OCI-LY1 (cell line): Measurements from ENCODE around the gene PTGES2.

Experiments used
- H2AFZ ChIP-seq: fragments of 200-600 bp; sonication (generic), shearing (Covaris generic); 2 replicates; pipeline ENCODE4 v1.6.0; 2014; ENCODE audit warnings: antibody characterized with exemption, mild to moderate bottlenecking, low read length
- H3F3A ChIP-seq: fragments of 200-600 bp; sonication (generic), shearing (Covaris generic); 2 replicates; pipeline ENCODE4 v1.6.0; 2014; ENCODE audit warnings: mild to moderate bottlenecking, antibody characterized with exemption, low read length, moderate library complexity; ENCODE audit not compliant: insufficient read depth
- H3K27ac ChIP-seq: fragments of 200-600 bp; sonication (generic); 2 replicates; pipeline ENCODE4 v1.5.1; 2014; ENCODE audit warnings: low read length, mixed run types, mild to moderate bottlenecking, low read depth; ENCODE audit not compliant: poor library complexity, severe bottlenecking
- H3K27me3 ChIP-seq: fragments of 200-600 bp; sonication (generic); 2 replicates; pipeline ENCODE4 v1.6.0; 2014; ENCODE audit warnings: antibody characterized with exemption, mild to moderate bottlenecking, low read length, moderate library complexity; ENCODE audit not compliant: insufficient read depth
- H3K36me3 ChIP-seq: fragments of 200-600 bp; sonication (generic); 2 replicates; pipeline ENCODE4 v1.6.1; 2014; ENCODE audit warnings: mild to moderate bottlenecking, antibody characterized with exemption, low read length, moderate library complexity, mixed read lengths; ENCODE audit not compliant: insufficient read depth
- H3K4me1 ChIP-seq: fragments of 200-600 bp; sonication (generic); 2 replicates; pipeline ENCODE4 v1.5.1; 2014; ENCODE audit warnings: mild to moderate bottlenecking, low read length, moderate library complexity; ENCODE audit not compliant: insufficient read depth, severe bottlenecking
- H3K4me2 ChIP-seq: fragments of 200-600 bp; sonication (generic), shearing (Covaris generic); 2 replicates; pipeline ENCODE4 v1.6.1; 2014; ENCODE audit warnings: low read length
- H3K4me3 ChIP-seq: fragments of 200-600 bp; sonication (generic); 2 replicates; pipeline ENCODE4 v1.5.1; 2014; ENCODE audit warnings: low read length, low read depth, mild to moderate bottlenecking, mixed read lengths; ENCODE audit not compliant: poor library complexity, severe bottlenecking
- H3K79me2 ChIP-seq: fragments of 200-600 bp; shearing (Covaris generic); 2 replicates; pipeline ENCODE4 v1.6.1; 2016; ENCODE audit warnings: mixed run types, low read length, mixed read lengths; ENCODE audit not compliant: insufficient read depth
- H3K9ac ChIP-seq: fragments of 200-600 bp; sonication (generic), shearing (Covaris generic); 2 replicates; pipeline ENCODE4 v1.6.1; 2014; ENCODE audit warnings: mild to moderate bottlenecking, low read length, mixed read lengths
- H3K9me2 ChIP-seq: fragments of 200-600 bp; sonication (generic), shearing (Covaris generic); 2 replicates; pipeline ENCODE4 v1.6.1; 2014; ENCODE audit warnings: low read depth, mild to moderate bottlenecking, low read length, mixed read lengths
- H3K9me3 ChIP-seq: fragments of 200-600 bp; shearing (Covaris generic); 2 replicates; pipeline ENCODE4 v1.6.1; 2014; ENCODE audit warnings: low read length, mixed read lengths
- H4K20me1 ChIP-seq: fragments of 200-600 bp; sonication (generic), shearing (Covaris generic); 2 replicates; pipeline ENCODE4 v1.6.0; 2016; ENCODE audit warnings: mild to moderate bottlenecking, low read length; ENCODE audit not compliant: insufficient read depth
- EZH2 ChIP-seq: fragments of 200-600 bp; sonication (generic), shearing (Covaris generic); IDR thresholded peaks from 2 replicates; pipeline ENCODE4 v1.8.0; 2017; ENCODE audit warnings: borderline replicate concordance, mixed run types, mild to moderate bottlenecking, antibody characterized with exemption, low read length, moderate library complexity, mixed read lengths
- TF ChIP-seq, protein P1 (sequence below): fragments of 200-600 bp; sonication (generic), shearing (Covaris generic); IDR thresholded peaks from 2 replicates; pipeline ENCODE4 v1.5.1; 2017; ENCODE audit warnings: mild to moderate bottlenecking, antibody characterized with exemption, low read length, moderate library complexity, mixed read lengths

Gene PTGES2

DNA sequence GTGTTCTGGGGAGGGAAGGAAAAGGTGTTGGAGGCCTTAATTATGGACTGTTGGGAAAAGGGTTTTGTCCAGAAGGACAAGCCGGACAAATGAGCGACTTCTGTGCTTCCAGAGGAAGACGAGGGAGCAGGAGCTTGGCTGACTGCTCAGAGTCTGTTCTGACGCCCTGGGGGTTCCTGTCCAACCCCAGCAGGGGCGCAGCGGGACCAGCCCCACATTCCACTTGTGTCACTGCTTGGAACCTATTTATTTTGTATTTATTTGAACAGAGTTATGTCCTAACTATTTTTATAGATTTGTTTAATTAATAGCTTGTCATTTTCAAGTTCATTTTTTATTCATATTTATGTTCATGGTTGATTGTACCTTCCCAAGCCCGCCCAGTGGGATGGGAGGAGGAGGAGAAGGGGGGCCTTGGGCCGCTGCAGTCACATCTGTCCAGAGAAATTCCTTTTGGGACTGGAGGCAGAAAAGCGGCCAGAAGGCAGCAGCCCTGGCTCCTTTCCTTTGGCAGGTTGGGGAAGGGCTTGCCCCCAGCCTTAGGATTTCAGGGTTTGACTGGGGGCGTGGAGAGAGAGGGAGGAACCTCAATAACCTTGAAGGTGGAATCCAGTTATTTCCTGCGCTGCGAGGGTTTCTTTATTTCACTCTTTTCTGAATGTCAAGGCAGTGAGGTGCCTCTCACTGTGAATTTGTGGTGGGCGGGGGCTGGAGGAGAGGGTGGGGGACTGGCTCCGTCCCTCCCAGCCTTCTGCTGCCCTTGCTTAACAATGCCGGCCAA is 19.1 kb downstream of the PTGES2 start:
- Histone ChIP-seq H3K9me3 (no peaks in the 10 kb centered on the region), H3K36me3 (peaks cover 64% of the 10 kb centered on the region), H3K4me2 (no peak overlapping the region), H4K20me1 (no peaks in the 10 kb centered on the region), H3K4me3 (no peak overlapping the region), H3K27me3 (no peaks in the 10 kb centered on the region), H3K9me2 (no peaks in the 10 kb centered on the region), H3K9ac (no peak overlapping the region), H3K79me2 (no peaks in the 10 kb centered on the region), H3F3A (peaks cover 4% of the 10 kb centered on the region; the same call in 1 of the 2 replicates), H2AFZ (no peak overlapping the region), H3K27ac (no peak overlapping the region), H3K4me1 (peaks cover 3% of the 10 kb centered on the region)
- TF ChIP-seq, protein P1, sequence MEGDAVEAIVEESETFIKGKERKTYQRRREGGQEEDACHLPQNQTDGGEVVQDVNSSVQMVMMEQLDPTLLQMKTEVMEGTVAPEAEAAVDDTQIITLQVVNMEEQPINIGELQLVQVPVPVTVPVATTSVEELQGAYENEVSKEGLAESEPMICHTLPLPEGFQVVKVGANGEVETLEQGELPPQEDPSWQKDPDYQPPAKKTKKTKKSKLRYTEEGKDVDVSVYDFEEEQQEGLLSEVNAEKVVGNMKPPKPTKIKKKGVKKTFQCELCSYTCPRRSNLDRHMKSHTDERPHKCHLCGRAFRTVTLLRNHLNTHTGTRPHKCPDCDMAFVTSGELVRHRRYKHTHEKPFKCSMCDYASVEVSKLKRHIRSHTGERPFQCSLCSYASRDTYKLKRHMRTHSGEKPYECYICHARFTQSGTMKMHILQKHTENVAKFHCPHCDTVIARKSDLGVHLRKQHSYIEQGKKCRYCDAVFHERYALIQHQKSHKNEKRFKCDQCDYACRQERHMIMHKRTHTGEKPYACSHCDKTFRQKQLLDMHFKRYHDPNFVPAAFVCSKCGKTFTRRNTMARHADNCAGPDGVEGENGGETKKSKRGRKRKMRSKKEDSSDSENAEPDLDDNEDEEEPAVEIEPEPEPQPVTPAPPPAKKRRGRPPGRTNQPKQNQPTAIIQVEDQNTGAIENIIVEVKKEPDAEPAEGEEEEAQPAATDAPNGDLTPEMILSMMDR = no peak
- TF ChIP-seq EZH2 = no peak

DNA sequence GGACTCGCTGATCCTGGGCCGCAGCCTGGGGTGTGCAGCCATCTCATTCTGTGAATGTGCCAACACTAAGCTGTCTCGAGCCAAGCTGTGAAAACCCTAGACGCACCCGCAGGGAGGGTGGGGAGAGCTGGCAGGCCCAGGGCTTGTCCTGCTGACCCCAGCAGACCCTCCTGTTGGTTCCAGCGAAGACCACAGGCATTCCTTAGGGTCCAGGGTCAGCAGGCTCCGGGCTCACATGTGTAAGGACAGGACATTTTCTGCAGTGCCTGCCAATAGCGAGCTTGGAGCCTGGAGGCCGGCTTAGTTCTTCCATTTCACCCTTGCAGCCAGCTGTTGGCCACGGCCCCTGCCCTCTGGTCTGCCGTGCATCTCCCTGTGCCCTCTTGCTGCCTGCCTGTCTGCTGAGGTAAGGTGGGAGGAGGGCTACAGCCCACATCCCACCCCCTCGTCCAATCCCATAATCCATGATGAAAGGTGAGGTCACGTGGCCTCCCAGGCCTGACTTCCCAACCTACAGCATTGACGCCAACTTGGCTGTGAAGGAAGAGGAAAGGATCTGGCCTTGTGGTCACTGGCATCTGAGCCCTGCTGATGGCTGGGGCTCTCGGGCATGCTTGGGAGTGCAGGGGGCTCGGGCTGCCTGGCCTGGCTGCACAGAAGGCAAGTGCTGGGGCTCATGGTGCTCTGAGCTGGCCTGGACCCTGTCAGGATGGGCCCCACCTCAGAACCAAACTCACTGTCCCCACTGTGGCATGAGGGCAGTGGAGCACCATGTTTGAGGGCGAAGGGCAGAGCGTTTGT is 19.9 kb downstream of the PTGES2 start:
- Histone ChIP-seq H3K27ac (no peak overlapping the region), H3K79me2 (no peaks in the 10 kb centered on the region), H3K9ac (no peak overlapping the region), H3K36me3 (peaks cover 58% of the 10 kb centered on the region), H3K4me3 (no peak overlapping the region), H3F3A (peaks cover 4% of the 10 kb centered on the region; the same call in 1 of the 2 replicates), H3K4me2 (no peak overlapping the region), H4K20me1 (no peaks in the 10 kb centered on the region), H2AFZ (no peak overlapping the region), H3K9me2 (no peaks in the 10 kb centered on the region), H3K27me3 (no peaks in the 10 kb centered on the region), H3K4me1 (peaks cover 11% of the 10 kb centered on the region), H3K9me3 (no peaks in the 10 kb centered on the region)
- TF ChIP-seq EZH2 = no peak
- TF ChIP-seq, protein P1 = no peak

DNA sequence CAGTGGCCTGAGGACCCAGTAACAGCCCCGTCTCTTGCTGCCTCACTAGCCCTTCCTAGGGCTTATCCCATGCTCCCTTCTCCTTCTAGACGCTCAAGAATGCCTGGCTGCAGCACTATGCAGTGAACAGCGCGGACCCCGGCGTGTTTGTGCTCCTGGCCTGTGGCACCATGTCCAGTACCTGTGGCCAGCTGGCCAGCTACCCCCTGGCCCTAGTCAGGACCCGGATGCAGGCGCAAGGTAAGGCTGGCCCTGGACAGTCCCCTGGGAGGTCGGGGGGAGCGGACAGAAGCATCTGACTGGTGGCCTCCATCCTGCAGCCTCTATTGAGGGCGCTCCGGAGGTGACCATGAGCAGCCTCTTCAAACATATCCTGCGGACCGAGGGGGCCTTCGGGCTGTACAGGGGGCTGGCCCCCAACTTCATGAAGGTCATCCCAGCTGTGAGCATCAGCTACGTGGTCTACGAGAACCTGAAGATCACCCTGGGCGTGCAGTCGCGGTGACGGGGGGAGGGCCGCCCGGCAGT is 20.5 kb downstream of the PTGES2 start:
- Histone ChIP-seq H3K27ac (no peak overlapping the region), H3K9ac (no peak overlapping the region), H3K27me3 (no peaks in the 10 kb centered on the region), H3K9me2 (no peaks in the 10 kb centered on the region), H3K36me3 (peaks cover 64% of the 10 kb centered on the region), H3K4me1 (peaks cover 14% of the 10 kb centered on the region), H3K4me2 (no peak overlapping the region), H3F3A (peaks cover 4% of the 10 kb centered on the region; the same call in 1 of the 2 replicates), H3K9me3 (no peaks in the 10 kb centered on the region), H4K20me1 (no peaks in the 10 kb centered on the region), H3K4me3 (no peak overlapping the region), H3K79me2 (no peaks in the 10 kb centered on the region), H2AFZ (no peak overlapping the region)
- no peak for TF ChIP-seq EZH2
- TF ChIP-seq, protein P1 = no peak
